GM18868 (cell line): Measurements from ENCODE around the gene PPARG.
"Not testable (repeated sequence)": the region's sequence is repeated elsewhere in the genome, so short reads cannot be mapped to it uniquely, and the experiment has no call there.

Source experiments
- ATAC-seq: cut with Tn5 transposase; IDR thresholded peaks from one replicate; pipeline ENCODE4 v1.9.1; 2021; ENCODE audit warnings: mild to moderate bottlenecking, moderate library complexity; ENCODE audit not compliant: unreplicated experiment

The PPARG gene

GRCh38 chr3:12440927-12441714 lies 152.3 kb downstream of the PPARG start:
- no peak for ATAC-seq

- no peak for ATAC-seq
Measured at GRCh38 chr3:12442654-12443501, 154.0 kb downstream of the PPARG start.

GRCh38 chr3:12443781-12444522 lies 155.1 kb downstream of the PPARG start:
- no peak for ATAC-seq

GRCh38 chr3:12444582-12445471 lies 156.0 kb downstream of the PPARG start:
- ATAC-seq, result no peak

GRCh38 chr3:12445523-12446240 lies 156.8 kb downstream of the PPARG start:
- no peak for ATAC-seq

- no peak for ATAC-seq
Measured at GRCh38 chr3:12446298-12446697, 157.4 kb downstream of the PPARG start.

GRCh38 chr3:12447075-12447474 lies 158.2 kb downstream of the PPARG start:
- ATAC-seq, result no peak

GRCh38 chr3:12448404-12449202 lies 159.7 kb downstream of the PPARG start:
- ATAC-seq, result not testable (repeated sequence)

- ATAC-seq, result no peak
Measured at GRCh38 chr3:12449889-12450682, 161.2 kb downstream of the PPARG start.

- no peak for ATAC-seq
Measured at GRCh38 chr3:12451481-12451880, 162.6 kb downstream of the PPARG start.

- ATAC-seq, result no peak
Measured at GRCh38 chr3:12451960-12452359, 163.1 kb downstream of the PPARG start.

GRCh38 chr3:12452361-12453330 lies 163.8 kb downstream of the PPARG start:
- ATAC-seq, result no peak

- no peak for ATAC-seq
Measured at GRCh38 chr3:12454076-12454815, 165.4 kb downstream of the PPARG start.

GRCh38 chr3:12454816-12455121 lies 165.9 kb downstream of the PPARG start:
- ATAC-seq, result no peak

GRCh38 chr3:12455740-12456139 lies 166.9 kb downstream of the PPARG start:
- ATAC-seq, result no peak

- ATAC-seq, result no peak
Measured at GRCh38 chr3:12456441-12456840, 167.6 kb downstream of the PPARG start.
